Activated naive CD8-positive, alpha-beta T cell (primary cell): ENCODE measurements around the gene CEBPG.

Experiments used
- H3K27ac Mint-ChIP-seq: one replicate; pipeline ENCODE4 v1.8.0; 2021; ENCODE audit warnings: mixed read lengths
- H3K27me3 Mint-ChIP-seq: one replicate; pipeline ENCODE4 v1.8.0; 2021; ENCODE audit warnings: mixed read lengths
- H3K36me3 Mint-ChIP-seq: one replicate; pipeline ENCODE4 v1.8.0; 2021; ENCODE audit warnings: mixed read lengths
- H3K4me1 Mint-ChIP-seq: one replicate; pipeline ENCODE4 v1.8.0; 2021; ENCODE audit warnings: low read depth, mixed read lengths
- H3K4me3 Mint-ChIP-seq: one replicate; pipeline ENCODE4 v1.8.0; 2021; ENCODE audit warnings: mild to moderate bottlenecking, mixed read lengths
- H3K9me3 Mint-ChIP-seq: one replicate; pipeline ENCODE4 v1.8.0; 2021; ENCODE audit warnings: low read depth, mixed read lengths

CEBPG gene

GRCh38 chr19:33345163-33345562 lies 28.3 kb upstream of the CEBPG start:
- H3K36me3 Mint-ChIP-seq = no peaks in the 10 kb centered on the region
- H3K9me3 Mint-ChIP-seq = no peaks in the 10 kb centered on the region
- H3K4me1 Mint-ChIP-seq = no peaks in the 10 kb centered on the region
- no peak overlapping the region for H3K4me3 Mint-ChIP-seq
- no peak overlapping the region for H3K27ac Mint-ChIP-seq
- H3K27me3 Mint-ChIP-seq = peaks cover 27% of the 10 kb centered on the region

- peaks cover 20% of the 10 kb centered on the region for H3K27me3 Mint-ChIP-seq
- no peaks in the 10 kb centered on the region for H3K4me1 Mint-ChIP-seq
- no peaks in the 10 kb centered on the region for H3K9me3 Mint-ChIP-seq
- no peak overlapping the region for H3K4me3 Mint-ChIP-seq
- H3K36me3 Mint-ChIP-seq = no peaks in the 10 kb centered on the region
- no peak overlapping the region for H3K27ac Mint-ChIP-seq
Measured at GRCh38 chr19:33346665-33347064, 26.8 kb upstream of the CEBPG start.

GRCh38 chr19:33347300-33347699 lies 26.2 kb upstream of the CEBPG start:
- no peaks in the 10 kb centered on the region for H3K9me3 Mint-ChIP-seq
- H3K4me1 Mint-ChIP-seq = no peaks in the 10 kb centered on the region
- no peak overlapping the region for H3K27ac Mint-ChIP-seq
- peaks cover 18% of the 10 kb centered on the region for H3K27me3 Mint-ChIP-seq
- no peak overlapping the region for H3K4me3 Mint-ChIP-seq
- no peaks in the 10 kb centered on the region for H3K36me3 Mint-ChIP-seq

- H3K4me3 Mint-ChIP-seq = no peak overlapping the region
- H3K36me3 Mint-ChIP-seq = no peaks in the 10 kb centered on the region
- no peak overlapping the region for H3K27ac Mint-ChIP-seq
- no peaks in the 10 kb centered on the region for H3K9me3 Mint-ChIP-seq
- no peaks in the 10 kb centered on the region for H3K4me1 Mint-ChIP-seq
- H3K27me3 Mint-ChIP-seq = peaks cover 16% of the 10 kb centered on the region
Measured at GRCh38 chr19:33348301-33349010, 25.1 kb upstream of the CEBPG start.

- peaks cover 15% of the 10 kb centered on the region for H3K27me3 Mint-ChIP-seq
- no peaks in the 10 kb centered on the region for H3K9me3 Mint-ChIP-seq
- no peak overlapping the region for H3K4me3 Mint-ChIP-seq
- no peak overlapping the region for H3K27ac Mint-ChIP-seq
- H3K36me3 Mint-ChIP-seq = no peaks in the 10 kb centered on the region
- H3K4me1 Mint-ChIP-seq = no peaks in the 10 kb centered on the region
Measured at GRCh38 chr19:33349319-33350289, 23.9 kb upstream of the CEBPG start.

- Mint-ChIP-seq H3K27ac (no peak overlapping the region), H3K4me3 (no peak overlapping the region), H3K36me3 (peaks cover 3% of the 10 kb centered on the region), H3K4me1 (no peaks in the 10 kb centered on the region), H3K9me3 (peaks cover 5% of the 10 kb centered on the region), H3K27me3 (peaks cover 11% of the 10 kb centered on the region)
Measured at GRCh38 chr19:33350538-33351309, 22.8 kb upstream of the CEBPG start.

GRCh38 chr19:33355535-33355934 lies 18.0 kb upstream of the CEBPG start:
- Mint-ChIP-seq H3K27me3 (peaks cover 4% of the 10 kb centered on the region), H3K27ac (no peak overlapping the region), H3K4me3 (no peak overlapping the region), H3K9me3 (peaks cover 12% of the 10 kb centered on the region), H3K36me3 (peaks cover 3% of the 10 kb centered on the region), H3K4me1 (no peaks in the 10 kb centered on the region)

- Mint-ChIP-seq H3K4me1 (no peaks in the 10 kb centered on the region), H3K4me3 (no peak overlapping the region), H3K27ac (no peak overlapping the region), H3K36me3 (peaks cover 3% of the 10 kb centered on the region), H3K9me3 (peaks cover 12% of the 10 kb centered on the region), H3K27me3 (peaks cover 7% of the 10 kb centered on the region)
Measured at GRCh38 chr19:33357556-33357955, 16.0 kb upstream of the CEBPG start.

- no peak overlapping the region for H3K4me3 Mint-ChIP-seq
- H3K36me3 Mint-ChIP-seq = peaks cover 3% of the 10 kb centered on the region
- H3K27ac Mint-ChIP-seq = no peak overlapping the region
- peaks cover 12% of the 10 kb centered on the region for H3K9me3 Mint-ChIP-seq
- peaks cover 7% of the 10 kb centered on the region for H3K27me3 Mint-ChIP-seq
- H3K4me1 Mint-ChIP-seq = no peaks in the 10 kb centered on the region
Measured at GRCh38 chr19:33358408-33358807, 15.1 kb upstream of the CEBPG start.

- Mint-ChIP-seq H3K27me3 (peaks cover 5% of the 10 kb centered on the region), H3K27ac (no peak overlapping the region), H3K4me3 (no peak overlapping the region), H3K9me3 (peaks cover 12% of the 10 kb centered on the region), H3K36me3 (peaks cover 3% of the 10 kb centered on the region), H3K4me1 (no peaks in the 10 kb centered on the region)
Measured at GRCh38 chr19:33359581-33359980, 13.9 kb upstream of the CEBPG start.

GRCh38 chr19:33362508-33363228 lies 10.8 kb upstream of the CEBPG start:
- Mint-ChIP-seq H3K27me3 (peaks cover 3% of the 10 kb centered on the region), H3K36me3 (no peaks in the 10 kb centered on the region), H3K9me3 (no peaks in the 10 kb centered on the region), H3K4me3 (no peak overlapping the region), H3K4me1 (no peaks in the 10 kb centered on the region), H3K27ac (no peak overlapping the region)

GRCh38 chr19:33363476-33363875 lies 10.0 kb upstream of the CEBPG start:
- H3K4me1 Mint-ChIP-seq = no peaks in the 10 kb centered on the region
- peaks cover 3% of the 10 kb centered on the region for H3K27me3 Mint-ChIP-seq
- H3K4me3 Mint-ChIP-seq = no peak overlapping the region
- H3K27ac Mint-ChIP-seq = no peak overlapping the region
- no peaks in the 10 kb centered on the region for H3K9me3 Mint-ChIP-seq
- H3K36me3 Mint-ChIP-seq = no peaks in the 10 kb centered on the region

- Mint-ChIP-seq H3K9me3 (no peaks in the 10 kb centered on the region), H3K4me1 (no peaks in the 10 kb centered on the region), H3K27ac (no peak overlapping the region), H3K4me3 (no peak overlapping the region), H3K27me3 (peaks cover 3% of the 10 kb centered on the region), H3K36me3 (no peaks in the 10 kb centered on the region)
Measured at GRCh38 chr19:33365691-33366090, 7.8 kb upstream of the CEBPG start.

GRCh38 chr19:33366127-33366526 lies 7.4 kb upstream of the CEBPG start:
- H3K27ac Mint-ChIP-seq = no peak overlapping the region
- H3K9me3 Mint-ChIP-seq = no peaks in the 10 kb centered on the region
- peaks cover 3% of the 10 kb centered on the region for H3K27me3 Mint-ChIP-seq
- no peaks in the 10 kb centered on the region for H3K4me1 Mint-ChIP-seq
- no peak overlapping the region for H3K4me3 Mint-ChIP-seq
- H3K36me3 Mint-ChIP-seq = no peaks in the 10 kb centered on the region
